ENCODE measurements around the gene CDK15.

Gene CDK15

DNA sequence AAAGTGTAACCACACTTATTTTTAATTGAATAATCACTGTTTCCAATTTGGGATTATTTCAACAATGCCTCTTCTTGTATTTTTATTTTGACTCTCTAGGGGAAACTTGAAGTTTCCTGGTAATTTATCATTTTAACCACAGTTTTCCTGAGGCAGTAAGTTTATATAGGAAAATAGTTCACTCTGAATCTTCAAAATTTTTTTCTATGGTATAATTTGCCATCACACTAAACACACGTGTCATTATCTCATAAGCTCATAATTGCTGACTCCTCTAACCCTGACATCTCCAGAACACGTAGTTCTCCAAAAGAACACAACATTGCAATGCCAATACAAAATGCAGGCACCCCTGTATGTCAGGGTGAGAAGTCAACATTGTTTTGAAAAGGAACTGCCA lies 125.1 kb downstream of the CDK15 start:
- TF ChIP-seq, protein P1, sequence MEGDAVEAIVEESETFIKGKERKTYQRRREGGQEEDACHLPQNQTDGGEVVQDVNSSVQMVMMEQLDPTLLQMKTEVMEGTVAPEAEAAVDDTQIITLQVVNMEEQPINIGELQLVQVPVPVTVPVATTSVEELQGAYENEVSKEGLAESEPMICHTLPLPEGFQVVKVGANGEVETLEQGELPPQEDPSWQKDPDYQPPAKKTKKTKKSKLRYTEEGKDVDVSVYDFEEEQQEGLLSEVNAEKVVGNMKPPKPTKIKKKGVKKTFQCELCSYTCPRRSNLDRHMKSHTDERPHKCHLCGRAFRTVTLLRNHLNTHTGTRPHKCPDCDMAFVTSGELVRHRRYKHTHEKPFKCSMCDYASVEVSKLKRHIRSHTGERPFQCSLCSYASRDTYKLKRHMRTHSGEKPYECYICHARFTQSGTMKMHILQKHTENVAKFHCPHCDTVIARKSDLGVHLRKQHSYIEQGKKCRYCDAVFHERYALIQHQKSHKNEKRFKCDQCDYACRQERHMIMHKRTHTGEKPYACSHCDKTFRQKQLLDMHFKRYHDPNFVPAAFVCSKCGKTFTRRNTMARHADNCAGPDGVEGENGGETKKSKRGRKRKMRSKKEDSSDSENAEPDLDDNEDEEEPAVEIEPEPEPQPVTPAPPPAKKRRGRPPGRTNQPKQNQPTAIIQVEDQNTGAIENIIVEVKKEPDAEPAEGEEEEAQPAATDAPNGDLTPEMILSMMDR (IDR thresholded peaks at IDR 0.05; ENCODE audit: insufficient read depth, low read length, poor library complexity, severe bottlenecking): no peak
- TF ChIP-seq EZH2phosphoT487 (conservative IDR thresholded peaks at IDR 0.05; ENCODE audit: low read length): no peak
- Histone ChIP-seq H3K4me3 (ENCODE audit: insufficient read depth, low read length, poor library complexity, severe bottlenecking) (no peak overlapping the region), H4K20me1 (ENCODE audit: low read depth, low read length) (no peaks in the 10 kb centered on the region), H3K9ac (ENCODE audit: low read length) (no peak overlapping the region), H3K9me2 (replicated peaks; ENCODE audit: insufficient read depth, low read length) (no peaks in the 10 kb centered on the region), H2AFZ (ENCODE audit: low read depth, low read length, severe bottlenecking) (no peak overlapping the region), H3K79me2 (ENCODE audit: insufficient read depth, low read length) (no peaks in the 10 kb centered on the region), H3K9me3 (ENCODE audit: insufficient read depth, low read length) (no peaks in the 10 kb centered on the region), H3K36me3 (ENCODE audit: low read length) (no peaks in the 10 kb centered on the region), H3F3A (ENCODE audit: insufficient read depth) (no peaks in the 10 kb centered on the region), H3K4me2 (ENCODE audit: low read depth, low read length, poor library complexity, severe bottlenecking) (no peak overlapping the region), H3K27ac (ENCODE audit: low read depth, low read length) (no peak overlapping the region), H3K27me3 (ENCODE audit: low read length) (no peaks in the 10 kb centered on the region)

DNA sequence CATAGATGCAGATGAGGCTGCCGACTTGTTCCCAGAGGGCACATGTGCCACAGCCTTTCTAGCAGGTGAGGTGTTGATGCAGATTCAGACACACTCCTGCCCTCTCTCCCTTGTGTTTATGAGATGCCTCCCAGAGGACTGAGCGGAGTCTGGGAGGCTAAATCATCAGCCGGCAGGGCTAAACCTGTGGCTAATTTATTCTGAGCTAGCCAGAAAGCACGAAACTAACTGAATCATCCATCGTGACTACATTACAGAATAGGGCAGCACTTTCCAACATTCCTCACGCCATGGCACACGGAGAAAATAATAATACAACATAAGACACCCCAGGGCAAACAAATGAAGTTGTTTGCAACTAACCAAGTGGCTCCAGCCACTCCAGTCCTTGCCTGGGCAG lies 125.6 kb downstream of the CDK15 start:
- H4K20me1 ChIP-seq (ENCODE audit: low read depth, low read length): no peaks in the 10 kb centered on the region
- no peaks in the 10 kb centered on the region for H3K9me3 ChIP-seq (ENCODE audit: insufficient read depth, low read length)
- no peak overlapping the region for H3K4me3 ChIP-seq (ENCODE audit: insufficient read depth, low read length, poor library complexity, severe bottlenecking)
- H3K27me3 ChIP-seq (ENCODE audit: low read length): no peaks in the 10 kb centered on the region
- no peak overlapping the region for H3K9ac ChIP-seq (ENCODE audit: low read length)
- H3K4me2 ChIP-seq (ENCODE audit: low read depth, low read length, poor library complexity, severe bottlenecking): no peak overlapping the region
- no peaks in the 10 kb centered on the region for H3K36me3 ChIP-seq (ENCODE audit: low read length)
- no peak overlapping the region for H3K27ac ChIP-seq (ENCODE audit: low read depth, low read length)
- no peaks in the 10 kb centered on the region for H3F3A ChIP-seq (ENCODE audit: insufficient read depth)
- H3K9me2 ChIP-seq (replicated peaks; ENCODE audit: insufficient read depth, low read length): no peaks in the 10 kb centered on the region
- no peak overlapping the region for H2AFZ ChIP-seq (ENCODE audit: low read depth, low read length, severe bottlenecking)
- TF ChIP-seq EZH2phosphoT487 (conservative IDR thresholded peaks at IDR 0.05; ENCODE audit: low read length): no peak
- H3K79me2 ChIP-seq (ENCODE audit: insufficient read depth, low read length): no peaks in the 10 kb centered on the region

- no peaks in the 10 kb centered on the region for H3K36me3 ChIP-seq (ENCODE audit: low read length)
Measured at GRCh38 chr2:201932511-201932910, 126.2 kb downstream of the CDK15 start.

DNA sequence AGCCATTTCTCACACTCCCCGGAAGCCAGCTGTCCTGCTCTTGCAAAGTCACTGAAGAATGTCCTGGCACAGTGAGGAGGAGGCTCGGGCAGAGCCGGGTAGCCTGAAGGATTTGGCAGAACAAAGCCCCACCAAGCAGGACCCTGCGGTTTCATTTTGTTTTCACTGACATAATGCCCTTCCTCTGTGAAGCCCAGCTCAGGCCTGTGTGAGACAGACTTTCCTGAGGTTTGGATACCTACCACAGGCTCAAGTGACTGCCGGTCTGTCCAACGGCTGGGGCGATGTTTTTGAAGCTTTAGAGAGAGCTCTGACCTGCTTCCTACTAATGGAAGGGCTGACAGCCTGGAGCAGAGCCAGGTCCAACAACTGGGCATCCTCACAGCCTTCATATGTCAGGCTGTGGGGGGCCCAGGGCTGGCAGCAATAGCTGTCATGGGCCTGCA lies 127.5 kb downstream of the CDK15 start:
- no peaks in the 10 kb centered on the region for H3K9me2 ChIP-seq (replicated peaks; ENCODE audit: insufficient read depth, low read length)
- H3K36me3 ChIP-seq (ENCODE audit: low read length): no peaks in the 10 kb centered on the region
- H3F3A ChIP-seq (ENCODE audit: insufficient read depth): no peaks in the 10 kb centered on the region
- H3K79me2 ChIP-seq (ENCODE audit: insufficient read depth, low read length): no peaks in the 10 kb centered on the region
- no peak overlapping the region for H3K27ac ChIP-seq (ENCODE audit: low read depth, low read length)
- H3K9me3 ChIP-seq (ENCODE audit: insufficient read depth, low read length): no peaks in the 10 kb centered on the region
- no peak overlapping the region for H2AFZ ChIP-seq (ENCODE audit: low read depth, low read length, severe bottlenecking)
- no peak overlapping the region for H3K9ac ChIP-seq (ENCODE audit: low read length)
- H4K20me1 ChIP-seq (ENCODE audit: low read depth, low read length): no peaks in the 10 kb centered on the region
- H3K4me3 ChIP-seq (ENCODE audit: insufficient read depth, low read length, poor library complexity, severe bottlenecking): no peak overlapping the region
- H3K4me2 ChIP-seq (ENCODE audit: low read depth, low read length, poor library complexity, severe bottlenecking): no peak overlapping the region
- no peaks in the 10 kb centered on the region for H3K27me3 ChIP-seq (ENCODE audit: low read length)
- TF ChIP-seq, protein P1 (IDR thresholded peaks at IDR 0.05; ENCODE audit: insufficient read depth, low read length, poor library complexity, severe bottlenecking): no peak
- TF ChIP-seq EZH2phosphoT487 (conservative IDR thresholded peaks at IDR 0.05; ENCODE audit: low read length): no peak

More at GRCh38 chr2:201932511-201932910, 126.2 kb downstream of the CDK15 start:
- no peaks in the 10 kb centered on the region for H3F3A ChIP-seq (ENCODE audit: insufficient read depth)
- no peak overlapping the region for H2AFZ ChIP-seq (ENCODE audit: low read depth, low read length, severe bottlenecking)
- no peaks in the 10 kb centered on the region for H3K9me2 ChIP-seq (replicated peaks; ENCODE audit: insufficient read depth, low read length)
- no peak overlapping the region for H3K4me3 ChIP-seq (ENCODE audit: insufficient read depth, low read length, poor library complexity, severe bottlenecking)
- H3K9me3 ChIP-seq (ENCODE audit: insufficient read depth, low read length): no peaks in the 10 kb centered on the region
- TF ChIP-seq EZH2phosphoT487 (conservative IDR thresholded peaks at IDR 0.05; ENCODE audit: low read length): no peak
- TF ChIP-seq, protein P1 (IDR thresholded peaks at IDR 0.05; ENCODE audit: insufficient read depth, low read length, poor library complexity, severe bottlenecking): no peak
- no peak overlapping the region for H3K4me2 ChIP-seq (ENCODE audit: low read depth, low read length, poor library complexity, severe bottlenecking)
- H4K20me1 ChIP-seq (ENCODE audit: low read depth, low read length): no peaks in the 10 kb centered on the region
- H3K27ac ChIP-seq (ENCODE audit: low read depth, low read length): no peak overlapping the region
- no peak overlapping the region for H3K9ac ChIP-seq (ENCODE audit: low read length)
- H3K79me2 ChIP-seq (ENCODE audit: insufficient read depth, low read length): no peaks in the 10 kb centered on the region
- no peaks in the 10 kb centered on the region for H3K27me3 ChIP-seq (ENCODE audit: low read length)

All from SU-DHL-6 (cell line).